GM21423 (cell line): ENCODE results near the gene FSTL3.
"Not testable (repeated sequence)": the region's sequence is repeated elsewhere in the genome, so short reads cannot be mapped to it uniquely, and the experiment has no call there.

ENCODE experiments used
- ATAC-seq: cut with Tn5 transposase; IDR thresholded peaks from one replicate; pipeline ENCODE4 v1.9.1; 2021; ENCODE audit warnings: mild to moderate bottlenecking, moderate library complexity; ENCODE audit not compliant: unreplicated experiment

Gene FSTL3

DNA sequence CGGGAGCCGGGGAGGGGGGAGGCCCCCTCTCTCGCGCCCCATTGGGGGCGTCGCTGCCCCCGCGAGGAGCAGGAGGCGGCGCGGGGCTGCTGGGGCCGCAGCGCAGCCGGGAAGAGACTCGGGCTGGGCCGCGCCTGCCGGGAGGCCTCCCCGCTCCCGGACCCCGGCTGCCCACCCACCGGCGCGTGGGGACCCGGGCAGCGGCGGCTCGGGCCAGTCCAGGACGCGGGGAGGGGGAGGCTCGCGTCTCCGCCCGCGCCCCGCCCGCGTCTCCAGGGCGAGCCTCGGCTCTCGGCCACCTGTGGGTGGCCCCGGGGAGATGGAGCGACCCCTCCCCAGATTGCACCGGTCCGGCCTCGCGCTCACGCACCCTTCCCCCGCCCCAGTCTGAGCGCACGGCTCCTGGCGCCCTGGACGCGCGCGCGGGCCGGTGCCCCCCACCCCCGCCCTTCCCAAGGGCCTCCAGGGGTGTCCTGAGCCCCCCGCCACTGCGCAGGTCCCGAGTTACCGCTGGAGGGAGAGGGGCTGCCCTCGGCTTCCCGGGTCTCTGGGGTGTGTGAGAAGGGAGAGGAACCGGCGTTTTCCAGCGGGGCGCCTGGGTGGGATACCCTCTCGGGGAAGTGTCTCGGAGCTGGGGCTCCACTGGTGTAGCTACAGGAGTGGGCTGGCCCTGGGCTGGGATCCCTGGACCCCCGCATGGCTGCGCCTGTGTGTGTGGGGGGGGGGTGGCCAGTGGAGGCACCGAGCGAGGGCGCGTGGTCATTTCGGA lies 33.2 kb downstream of the FSTL3 start:
- ATAC-seq = no peak

DNA sequence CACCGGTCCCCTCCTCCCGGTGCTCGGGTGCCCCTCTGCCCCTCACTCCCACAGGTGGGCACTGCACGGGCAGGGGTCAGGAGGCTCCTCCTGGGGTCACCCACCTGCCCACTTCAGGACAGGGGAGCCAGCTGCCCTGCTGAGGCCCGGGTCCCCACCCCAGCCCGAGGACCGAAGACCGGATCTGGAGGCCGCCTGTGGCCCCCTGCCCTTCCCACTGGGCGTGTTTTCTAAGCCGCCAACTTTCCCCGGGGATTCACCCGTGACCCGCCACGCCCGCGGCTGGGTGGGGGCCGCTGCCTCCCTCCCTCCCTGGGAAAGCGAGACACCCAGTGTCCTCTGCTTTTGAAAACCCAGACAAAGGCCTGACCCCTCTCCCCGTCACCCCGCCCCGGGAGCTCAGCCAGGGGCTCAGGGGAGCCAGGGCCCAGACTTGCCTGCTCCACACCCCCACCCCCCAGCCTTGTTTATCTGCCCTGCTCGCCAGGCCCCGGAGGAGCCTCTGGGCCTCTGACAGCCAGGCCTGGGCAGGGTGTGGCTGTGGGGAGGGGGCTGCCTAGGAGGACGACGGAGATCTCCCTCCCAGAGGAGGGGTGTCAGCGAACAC lies 33.9 kb downstream of the FSTL3 start:
- ATAC-seq = no peak

DNA sequence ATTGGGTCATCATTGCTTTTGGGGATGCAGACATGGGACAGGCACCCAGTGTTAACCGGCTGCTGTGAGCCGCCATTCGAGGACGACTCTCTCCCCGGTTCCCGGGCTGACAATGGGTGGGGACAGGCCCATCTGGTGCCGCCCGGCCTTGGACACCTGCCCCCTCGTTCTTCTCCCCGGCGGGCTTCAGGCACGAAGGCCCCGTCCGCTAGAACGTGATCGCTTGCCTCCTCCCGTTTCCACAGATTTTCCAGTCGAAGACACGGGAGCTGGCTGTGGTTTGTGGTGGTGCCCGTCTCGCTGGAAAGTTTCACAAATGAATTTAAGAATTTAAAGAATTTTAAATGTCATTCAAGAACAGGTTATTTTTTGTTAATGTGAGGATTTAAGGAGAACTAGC lies 34.6 kb downstream of the FSTL3 start:
- no peak for ATAC-seq

DNA sequence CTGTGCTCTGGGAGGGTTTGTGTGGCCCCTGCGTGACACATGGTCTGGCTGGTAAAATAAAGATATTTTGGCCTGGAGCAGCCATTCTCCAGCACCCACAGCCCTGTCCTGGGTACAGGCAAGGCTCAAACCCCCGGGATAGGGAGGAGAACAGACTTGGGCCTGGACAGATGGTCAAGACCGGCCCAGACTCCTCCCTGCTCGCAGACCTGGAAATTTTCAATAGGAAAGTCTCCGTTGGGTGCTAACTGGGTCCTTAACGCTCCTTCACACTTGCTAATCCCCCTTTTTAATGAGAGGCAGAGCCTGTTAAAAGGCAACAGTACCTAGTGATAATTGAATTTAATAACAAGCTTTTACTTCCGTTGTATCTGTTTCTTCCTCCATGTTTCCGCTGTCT lies 35.1 kb downstream of the FSTL3 start:
- no peak for ATAC-seq

DNA sequence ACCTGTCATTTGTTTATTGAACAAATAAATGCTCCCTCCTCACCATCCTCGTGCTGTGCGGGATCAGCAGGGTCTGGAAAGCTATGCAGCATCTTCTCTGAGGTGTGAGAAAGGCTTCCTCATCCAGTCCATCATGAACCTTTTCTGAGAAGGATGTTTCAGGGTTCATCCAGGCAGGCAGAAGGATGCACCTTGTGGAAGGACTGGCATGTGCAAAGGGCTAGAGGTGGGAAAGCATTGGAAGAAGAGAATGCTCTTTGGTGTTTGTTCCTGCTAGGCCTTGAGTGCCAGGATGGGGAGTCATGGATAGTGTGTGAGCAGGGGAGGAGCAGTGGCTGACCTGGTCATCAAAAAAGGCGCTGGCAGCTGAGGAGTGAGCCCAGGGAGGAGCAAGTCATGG lies 39.2 kb downstream of the FSTL3 start:
- ATAC-seq = no peak

DNA sequence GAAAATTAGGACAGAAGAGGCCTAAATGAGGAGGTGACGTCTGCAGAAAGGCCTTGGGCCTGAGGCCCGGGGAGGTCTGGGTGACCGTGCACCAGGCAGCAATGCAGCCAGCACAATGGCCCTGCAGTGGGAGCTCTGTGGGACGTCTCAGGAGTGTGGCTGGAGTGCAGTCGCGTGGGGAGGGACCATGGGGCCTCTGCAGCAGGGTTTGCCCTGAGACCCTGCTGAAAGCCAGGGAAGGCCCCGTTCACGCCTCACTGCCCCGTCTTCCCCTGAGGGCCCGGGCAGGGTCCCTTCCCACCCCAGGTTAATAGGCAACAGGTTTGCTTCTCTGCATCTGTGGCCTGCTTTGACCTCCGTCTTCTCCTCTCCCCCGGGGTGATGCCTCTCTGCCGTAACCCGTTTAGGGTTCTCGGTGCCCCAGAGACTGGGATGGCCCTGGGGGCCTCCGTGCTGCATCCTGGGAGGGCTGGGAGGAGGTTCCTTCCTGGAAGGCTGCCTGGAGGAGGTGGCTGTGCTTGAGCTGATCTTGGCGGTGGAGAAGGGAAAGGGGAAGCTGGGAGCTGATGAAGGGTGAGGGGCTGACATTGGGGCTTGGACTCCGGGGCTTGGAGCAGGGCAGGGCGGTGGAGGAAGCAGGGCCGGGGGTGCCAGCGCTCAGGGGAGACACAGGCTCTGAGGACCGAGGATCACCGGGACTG lies 42.2 kb downstream of the FSTL3 start:
- ATAC-seq = no peak

DNA sequence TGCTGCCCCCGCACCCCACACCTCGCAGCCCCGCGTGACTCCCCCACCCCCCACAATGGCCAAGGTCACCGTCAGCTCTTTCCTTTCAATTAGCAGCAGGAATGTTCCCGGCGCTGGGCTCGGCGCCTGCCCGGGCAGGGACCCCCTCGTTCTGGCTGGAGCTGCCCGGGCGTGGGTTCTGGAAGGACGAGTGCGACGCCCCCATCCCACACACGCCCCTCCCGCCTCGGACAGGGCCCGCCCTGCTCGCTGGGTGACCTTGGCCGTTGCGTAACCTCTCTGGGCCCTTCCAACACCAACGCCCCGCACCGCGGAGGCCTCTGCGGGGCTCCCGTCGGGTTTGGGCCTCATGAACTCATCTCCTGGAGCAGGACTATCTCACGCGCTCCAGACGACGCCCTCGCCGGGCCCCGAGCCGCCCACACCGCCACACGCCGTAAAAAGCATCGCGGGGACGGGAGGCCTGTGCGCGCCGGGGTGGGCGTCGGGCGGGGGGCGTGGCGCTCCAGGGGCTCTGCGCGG lies 42.9 kb downstream of the FSTL3 start:
- ATAC-seq = no peak

DNA sequence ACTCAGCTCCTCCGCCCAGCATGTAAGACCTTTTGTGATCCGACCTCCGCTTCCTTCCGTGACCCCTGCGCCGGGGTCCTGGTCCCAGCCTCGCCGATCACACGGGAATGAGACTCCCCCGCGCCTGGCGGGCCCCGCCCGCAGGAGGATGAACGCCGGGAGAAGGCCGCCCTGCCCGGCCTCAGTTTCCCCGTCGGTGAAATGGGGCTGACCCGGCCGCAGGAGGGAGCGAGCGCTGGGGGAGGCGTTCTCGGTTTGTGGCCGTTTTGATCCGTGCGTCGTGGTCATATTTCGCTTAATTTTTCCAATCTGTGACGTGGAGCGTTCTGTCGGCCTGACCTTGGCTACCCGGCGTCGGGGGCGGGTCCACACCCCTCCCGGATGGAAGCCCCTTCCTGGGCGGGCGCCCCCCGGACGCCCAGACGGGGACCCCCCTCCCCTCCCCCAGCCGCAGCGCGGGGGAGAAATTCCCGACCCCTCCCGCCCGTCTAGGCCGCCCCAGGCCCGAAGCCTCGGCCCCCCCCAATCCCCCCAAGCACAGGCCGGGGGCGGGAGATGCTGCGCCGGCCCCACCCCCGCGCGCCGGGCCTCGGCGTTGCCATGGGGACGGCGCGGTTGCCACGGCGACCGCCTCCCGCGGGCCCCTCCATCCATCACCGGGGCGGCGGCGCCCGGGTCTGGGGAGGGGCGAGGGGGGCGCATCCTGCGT lies 43.6 kb downstream of the FSTL3 start:
- ATAC-seq = no peak

DNA sequence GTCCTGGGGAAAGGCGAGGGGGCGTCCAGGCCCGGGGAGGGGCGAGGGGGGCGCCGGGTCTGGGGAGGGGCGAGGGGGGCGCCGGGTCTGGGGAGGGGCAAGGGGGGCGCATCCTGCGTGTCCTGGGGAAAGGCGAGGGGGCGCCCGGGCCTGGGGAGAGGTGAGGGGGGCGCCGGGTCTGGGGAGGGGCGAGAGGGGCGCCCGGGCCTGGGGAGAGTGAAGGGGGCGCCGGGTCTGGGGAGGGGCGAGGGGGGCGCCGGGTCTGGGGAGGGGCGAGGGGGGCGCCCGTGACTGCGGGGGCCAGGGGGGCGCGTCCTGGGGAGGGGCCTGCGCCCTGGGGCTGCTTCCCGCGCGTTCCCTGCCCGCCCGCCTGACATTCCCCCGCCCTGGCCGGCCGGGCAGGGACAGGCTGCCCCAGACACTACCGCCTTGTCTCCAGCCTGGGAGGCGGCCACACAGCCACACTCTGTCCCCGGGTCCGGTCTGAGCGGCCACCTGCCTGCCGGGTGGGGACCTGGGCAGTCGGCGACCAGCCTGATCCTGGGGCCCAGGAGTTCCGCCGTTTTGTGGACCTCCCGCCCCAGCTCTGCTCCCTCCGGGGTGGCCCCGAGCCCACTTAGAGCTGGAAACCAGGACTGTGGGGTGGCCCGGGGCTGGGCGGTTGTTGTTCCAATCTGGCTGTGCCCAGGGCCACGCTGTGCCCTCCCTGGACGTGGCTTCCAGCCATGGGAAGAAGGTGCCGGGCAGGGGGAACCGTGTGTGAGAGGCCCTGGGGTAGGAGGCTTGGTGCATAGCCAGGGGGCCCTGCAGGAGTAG lies 44.4 kb downstream of the FSTL3 start:
- ATAC-seq = no peak

DNA sequence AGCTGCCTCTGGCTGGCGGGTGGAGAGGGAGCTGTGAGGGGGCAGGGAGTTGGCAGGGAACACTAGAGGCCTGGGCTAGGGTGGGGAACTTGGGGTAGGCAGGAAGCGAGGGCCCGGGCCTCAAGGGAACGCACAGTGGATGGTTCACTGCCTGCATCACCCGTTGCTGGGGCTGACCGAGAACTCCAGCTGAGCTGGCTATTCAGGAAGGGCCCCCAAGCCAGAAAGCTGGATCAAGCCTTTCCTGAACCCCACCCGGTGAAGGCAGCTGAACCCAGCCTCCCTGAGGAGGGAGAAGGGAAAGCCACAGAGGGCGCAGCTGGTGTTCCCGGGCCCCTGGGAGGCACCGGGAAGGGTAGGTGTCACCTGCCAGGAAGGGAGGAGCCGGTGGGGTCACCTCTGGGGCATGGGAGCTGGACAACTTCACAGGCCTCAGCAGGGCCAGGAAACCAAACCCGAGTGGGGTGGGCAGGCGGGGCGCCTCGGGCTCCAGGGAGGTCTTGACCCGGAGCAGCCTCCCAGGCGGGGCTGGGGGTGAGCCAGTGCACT lies 46.4 kb downstream of the FSTL3 start:
- no peak for ATAC-seq

DNA sequence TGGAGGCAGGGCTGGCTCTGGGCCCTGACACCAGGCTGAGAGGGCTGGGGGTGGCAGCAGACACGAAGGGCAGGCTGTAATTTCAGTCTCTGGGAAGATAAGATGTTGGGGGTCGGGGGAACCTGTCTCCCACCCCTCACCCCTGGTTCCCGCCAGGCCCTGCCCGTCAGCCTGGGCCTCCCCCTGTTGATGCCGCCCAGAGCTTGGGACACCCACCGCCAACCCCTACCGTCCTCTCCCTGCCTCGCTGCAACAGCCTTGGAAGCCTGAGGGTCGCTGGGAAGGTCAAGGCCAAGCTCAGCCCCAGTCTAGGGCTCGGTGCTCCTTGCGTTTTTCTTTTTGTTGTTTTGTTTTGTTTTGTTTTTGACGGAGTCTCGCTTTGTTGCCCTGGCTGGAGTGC lies 47.1 kb downstream of the FSTL3 start:
- no peak for ATAC-seq

DNA sequence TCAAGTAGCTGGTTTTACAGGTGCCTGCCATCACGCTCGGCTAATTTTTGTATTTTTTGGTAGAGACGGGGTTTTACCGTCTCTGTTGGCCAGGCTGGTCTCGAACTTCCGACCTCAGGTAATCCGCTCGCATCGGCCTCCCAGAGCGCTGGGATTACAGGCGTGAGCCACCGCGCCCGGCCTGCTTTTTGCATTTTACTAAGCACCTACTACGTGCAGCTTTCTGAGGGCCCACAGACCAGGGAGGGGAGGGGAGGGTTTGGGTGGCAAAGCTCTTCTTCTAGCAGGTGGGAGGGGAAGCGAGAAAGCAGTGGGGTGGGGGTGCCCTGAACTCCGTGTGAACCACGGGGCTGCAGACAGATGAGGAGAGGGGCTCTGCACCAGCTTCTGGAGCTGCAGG lies 47.5 kb downstream of the FSTL3 start:
- ATAC-seq = no peak

DNA sequence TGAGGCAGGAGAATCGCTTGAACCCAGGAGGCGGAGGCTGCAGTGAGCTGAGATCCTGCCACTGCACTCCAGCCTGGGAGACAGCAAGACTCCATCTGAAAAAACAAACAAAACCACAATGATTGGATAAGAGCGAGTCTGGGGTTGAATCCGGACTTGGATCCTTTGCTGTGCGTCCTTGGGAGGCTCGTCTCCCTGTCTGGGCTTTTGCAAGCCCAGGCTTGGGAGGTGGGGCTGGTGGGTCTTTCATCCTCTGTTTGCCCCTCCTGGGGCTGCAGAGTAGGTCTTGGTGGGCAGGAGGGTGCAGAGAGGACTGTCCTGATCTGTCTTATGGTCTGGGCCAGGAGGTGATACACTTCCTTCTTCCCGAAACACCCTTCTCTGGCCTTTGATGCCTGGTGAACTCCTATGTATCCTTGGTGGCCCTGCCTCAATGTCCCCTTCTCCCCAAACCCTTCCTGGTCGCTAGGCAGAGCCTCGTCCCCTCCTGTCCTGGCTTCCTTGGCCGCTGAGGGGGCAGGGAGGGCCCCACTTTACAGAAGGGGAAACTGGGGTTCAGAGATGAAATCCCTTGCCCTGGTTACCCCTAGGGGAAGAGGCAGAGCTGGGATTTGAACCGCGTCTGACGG lies 49.4 kb downstream of the FSTL3 start:
- ATAC-seq = no peak

DNA sequence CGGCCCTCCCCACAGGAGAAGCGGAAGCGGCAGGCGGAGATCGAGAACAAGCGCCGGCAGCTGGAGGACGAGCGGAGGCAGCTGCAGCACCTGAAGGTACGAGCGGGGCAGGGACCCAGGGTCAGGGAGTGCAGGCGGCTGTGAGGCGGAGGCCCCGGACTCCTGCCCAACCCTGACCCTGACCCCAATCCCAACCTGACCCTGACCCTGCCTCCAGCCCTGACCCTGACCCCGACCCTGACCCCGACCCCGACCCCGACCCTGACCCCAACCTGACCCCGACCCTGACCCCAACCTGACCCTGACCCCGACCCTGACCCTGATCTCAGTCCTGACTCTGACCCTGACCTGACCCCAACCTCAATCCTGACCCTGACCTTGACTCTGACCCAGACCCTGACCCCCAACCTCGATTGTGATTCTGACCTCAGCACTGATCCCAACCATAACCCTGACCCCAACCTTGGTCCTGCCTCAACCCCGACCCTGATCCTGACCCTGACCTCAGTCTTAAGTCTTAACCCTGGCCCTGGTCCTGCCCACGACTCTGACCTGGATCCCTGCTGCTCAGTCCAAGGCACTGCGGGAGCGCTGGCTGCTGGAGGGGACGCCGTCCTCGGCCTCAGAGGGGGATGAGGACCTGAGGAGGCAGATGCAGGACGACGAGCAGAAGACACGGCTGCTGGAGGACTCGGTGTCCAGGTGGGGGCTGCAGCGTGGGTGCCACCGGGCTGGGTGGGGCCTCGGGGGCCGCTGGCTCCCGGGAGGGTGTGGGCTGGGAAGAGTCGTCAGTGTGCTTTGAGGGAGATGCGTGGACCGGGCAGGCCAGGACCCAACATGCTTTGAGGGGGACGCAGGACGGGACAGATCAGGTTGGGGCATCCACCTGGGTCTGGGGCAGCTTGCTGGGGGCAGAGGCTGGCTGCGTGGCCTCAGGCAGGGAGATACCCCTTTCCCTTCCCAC lies 51.1 kb downstream of the FSTL3 start:
- ATAC-seq = no peak

DNA sequence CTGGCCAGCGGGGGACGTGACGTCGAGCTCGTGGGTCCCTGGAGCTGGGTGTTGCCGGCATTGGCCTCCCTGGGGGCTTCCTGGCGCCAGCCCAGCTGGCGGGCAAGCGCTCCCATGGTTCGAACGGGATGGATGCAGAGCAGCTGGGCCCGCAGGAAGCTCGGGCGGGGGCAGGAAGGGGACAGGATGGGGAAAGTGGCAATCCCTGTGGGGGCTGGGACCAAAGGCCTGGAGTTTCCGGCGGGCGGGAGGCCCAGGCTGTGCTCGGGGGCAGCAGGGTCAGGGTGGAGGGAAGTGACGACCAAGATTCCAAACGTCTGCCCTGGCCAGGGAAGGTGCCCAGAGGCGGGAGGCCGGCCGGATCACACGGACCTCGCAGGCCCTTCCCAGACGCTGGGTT lies 51.8 kb downstream of the FSTL3 start:
- ATAC-seq = no peak

DNA sequence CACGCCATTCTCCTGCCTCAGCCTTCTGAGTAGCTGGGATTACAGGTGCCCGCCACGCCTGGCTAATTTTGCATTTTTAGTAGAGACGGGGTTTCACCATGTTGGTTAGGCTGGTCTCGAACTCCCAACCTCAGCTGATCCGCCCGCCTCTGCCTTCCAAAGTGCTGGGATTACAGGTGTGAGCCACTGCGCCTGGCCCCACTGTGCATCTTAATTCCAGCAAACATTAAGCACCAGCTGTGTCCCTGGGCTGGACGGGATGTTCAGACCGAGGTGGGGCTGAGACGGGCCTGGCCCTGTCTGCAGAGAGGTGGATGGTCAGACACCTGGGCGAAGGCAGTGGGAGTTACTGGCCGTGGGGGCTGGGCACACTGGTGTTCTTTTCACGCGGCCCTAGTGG lies 53.4 kb downstream of the FSTL3 start:
- ATAC-seq = not testable (repeated sequence)

DNA sequence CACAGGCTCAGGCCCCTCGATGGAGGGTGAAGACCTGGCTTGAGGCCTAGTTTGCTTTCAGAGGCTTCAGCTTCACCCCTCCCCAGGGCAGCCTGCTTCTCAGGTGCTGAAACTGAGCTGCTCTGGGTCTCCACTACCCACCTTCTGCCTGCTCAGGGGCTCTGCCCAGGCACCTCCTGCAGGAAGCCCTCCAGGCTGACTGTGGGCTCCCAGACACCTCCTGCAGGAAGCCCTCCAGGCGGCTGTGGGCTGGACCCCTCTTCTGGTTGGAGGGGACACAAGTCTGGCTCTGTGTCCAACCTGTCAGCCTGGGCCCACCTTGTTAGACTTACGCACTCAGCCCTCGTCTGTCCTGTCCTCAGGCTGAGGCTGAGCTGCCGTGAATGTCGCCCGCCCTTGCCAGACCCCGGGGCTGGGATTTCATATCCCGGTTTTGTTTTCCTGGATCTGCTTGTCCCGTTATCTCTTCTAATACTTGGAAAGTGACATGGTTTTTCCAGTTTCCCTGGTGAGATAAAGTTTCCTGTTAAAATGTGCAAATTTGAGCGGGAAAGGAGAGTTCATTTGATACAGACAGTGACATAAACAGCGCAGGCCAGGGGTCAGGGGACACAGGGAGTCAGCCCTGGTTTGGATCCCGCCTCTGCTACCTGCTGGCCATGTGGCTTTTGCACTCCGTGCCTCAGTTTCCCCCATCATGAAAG lies 53.9 kb downstream of the FSTL3 start:
- ATAC-seq = no peak

DNA sequence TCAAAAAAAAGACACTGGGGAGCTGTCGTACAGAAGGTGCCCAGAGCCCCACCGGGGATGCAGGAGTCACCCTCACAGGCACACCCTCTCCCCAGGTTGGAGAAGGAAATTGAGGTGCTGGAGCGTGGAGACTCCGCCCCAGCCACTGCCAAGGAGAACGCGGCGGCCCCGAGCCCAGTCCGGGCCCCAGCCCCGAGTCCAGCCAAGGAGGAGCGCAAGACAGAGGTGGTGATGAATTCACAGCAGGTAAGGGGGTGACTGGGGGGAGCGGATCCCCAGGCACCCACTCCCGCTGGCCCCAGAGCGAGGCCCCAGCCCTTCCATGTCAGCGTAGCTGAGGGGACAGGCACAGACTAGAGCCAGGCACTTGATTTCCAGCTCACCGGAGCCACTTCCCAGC lies 54.8 kb downstream of the FSTL3 start:
- ATAC-seq = no peak
